A549 treated with Mapracorat at 1 μM for 4 hours (cell line): ENCODE results near the gene GABARAPL1. TPM values are rescaled to one million over a fixed set of nuclear protein-coding genes. Genes with fewer than 3 reads are reported as not detected.

ENCODE experiments used
- total RNA-seq: library from RNA; stranded (reverse); fragments of 200-300 nt; extraction: Qiagen RNA extraction; gene quantifications from 5 replicates; pipeline ENCODE4 v1.2.3, GENCODE V29; 2022

GABARAPL1 gene
- total RNA-seq = 34.2 to 43.8 TPM (median 39.9 TPM) in 5 replicates

GRCh38 chr12:10212739-10213131 is at the start of gene GABARAPL1:
TSS of gene GABARAPL1 (plus strand) at chr12:10212877. CDS start at chr12:10213130, 253 bp downstream.

GRCh38 chr12:10171973-10172728 is 40.5 kb upstream of the GABARAPL1 start, which contains the start of gene OLR1:
TSS of gene OLR1 (minus strand) at chr12:10172132. CDS start at chr12:10172077, 55 bp downstream.

GRCh38 chr12:10178821-10179220 is 33.9 kb upstream of the GABARAPL1 start, which contains the start of gene TMEM52B:
TSS of gene TMEM52B (plus strand) at chr12:10179032. CDS start at chr12:10179575, 543 bp downstream.

Other genes starting within 250 kb of the GABARAPL1 start
- not detected in 5 replicates for gene CLEC12A, start 241.5 kb upstream of the GABARAPL1 start, total RNA-seq
- gene CLEC1B, start 213.8 kb upstream of the GABARAPL1 start, total RNA-seq = not detected in 5 replicates
- not detected in 5 replicates for gene CLEC12B, start 202.2 kb upstream of the GABARAPL1 start, total RNA-seq
- not detected in 5 replicates for gene CLEC9A, start 182.2 kb upstream of the GABARAPL1 start, total RNA-seq
- gene CLEC1A, start 113.9 kb upstream of the GABARAPL1 start, total RNA-seq = not detected in 5 replicates
- gene CLEC7A, start 82.7 kb upstream of the GABARAPL1 start, total RNA-seq = not detected in 5 replicates
- 0.82 to 1.3 TPM (median 1.2 TPM) in 5 replicates for gene OLR1, start 40.7 kb upstream of the GABARAPL1 start, total RNA-seq
- 0.09 to 0.33 TPM (median 0.29 TPM) in 3 of 5 replicates, not detected in the others for gene TMEM52B, start 33.8 kb upstream of the GABARAPL1 start, total RNA-seq
- not detected in 5 replicates for gene KLRD1, start 95.0 kb downstream of the GABARAPL1 start, total RNA-seq
- 0.07 TPM in 1 of 5 replicates, not detected in the others for gene KLRK1, start 177.2 kb downstream of the GABARAPL1 start, total RNA-seq
- not detected in 5 replicates for gene KLRC4, start 196.9 kb downstream of the GABARAPL1 start, total RNA-seq
- 0.18 to 0.53 TPM (median 0.24 TPM) in 4 of 5 replicates, not detected in the other for gene KLRC3, start 207.7 kb downstream of the GABARAPL1 start, total RNA-seq
- gene KLRC2, start 223.1 kb downstream of the GABARAPL1 start, total RNA-seq = 1.5 to 2.3 TPM (median 1.9 TPM) in 5 replicates
- not detected in 5 replicates for gene KLRC1, start 240.5 kb downstream of the GABARAPL1 start, total RNA-seq